GM12878 (cell line): ENCODE measurements around the gene DNAJC5.
A peak's percentile ranks its signal among the peaks of the same experiment; 100 is the strongest.

Source experiments
- EZH2 ChIP-seq: IDR thresholded peaks from 2 replicates; pipeline ENCODE4 v1.6.1; 2012; ENCODE audit warnings: low read depth, mild to moderate bottlenecking, control low read depth, inconsistent platforms, low read length, borderline replicate concordance; ENCODE audit not compliant: control insufficient read depth
- IRF3 ChIP-seq: fragments of 450-650 bp; IDR thresholded peaks from 2 replicates; pipeline ENCODE4 v1.6.1; 2014; ENCODE audit warnings: mild to moderate bottlenecking
- POLR2A ChIP-seq: IDR thresholded peaks from 2 replicates; pipeline ENCODE4 v1.6.1; 2011; ENCODE audit warnings: low read depth, mild to moderate bottlenecking, low read length
- TF ChIP-seq, protein P1 (sequence below), 3 experiments: IDR thresholded peaks in 2 of 3; conservative IDR thresholded peaks in 1 of 3; 2 replicates each; pipeline ENCODE4 v1.5.1; 2011; ENCODE audit warnings: low read depth in 3 of 3, low read length in 3 of 3, mild to moderate bottlenecking in 3 of 3, control low read depth in 2 of 3, moderate library complexity in 2 of 3, inconsistent platforms in 1 of 3, mixed read lengths in 1 of 3; ENCODE audit not compliant: control insufficient read depth in 2 of 3, insufficient read depth in 1 of 3; ENCODE audit errors: extremely low read depth in 1 of 3

DNA sequence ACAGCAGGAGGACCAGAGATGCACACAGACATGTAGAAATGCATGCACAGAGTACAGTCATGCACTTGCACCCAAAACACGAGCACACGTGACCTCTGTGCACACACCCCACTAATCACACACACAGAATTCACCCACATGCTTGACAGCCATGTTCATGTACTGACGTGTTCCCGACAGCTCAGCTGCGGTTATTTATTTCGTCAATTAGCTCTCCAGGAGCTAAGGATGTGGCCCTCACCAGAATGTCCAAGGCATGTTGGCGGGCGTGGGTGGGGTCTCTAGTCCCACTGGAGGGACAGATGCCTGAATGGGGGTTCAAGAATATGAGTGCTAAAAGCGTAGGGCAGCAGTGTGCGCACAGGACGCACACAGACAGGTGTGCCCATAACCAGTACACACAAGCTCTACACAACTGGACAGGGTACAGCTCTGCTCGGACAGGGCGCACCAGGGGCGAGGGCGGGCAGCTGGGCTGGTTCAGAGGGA, 85.4 kb downstream of the DNAJC5 start:
- TF ChIP-seq IRF3 (no peak), POLR2A (peak; percentile 14), EZH2 (no peak)
- TF ChIP-seq, protein P1, sequence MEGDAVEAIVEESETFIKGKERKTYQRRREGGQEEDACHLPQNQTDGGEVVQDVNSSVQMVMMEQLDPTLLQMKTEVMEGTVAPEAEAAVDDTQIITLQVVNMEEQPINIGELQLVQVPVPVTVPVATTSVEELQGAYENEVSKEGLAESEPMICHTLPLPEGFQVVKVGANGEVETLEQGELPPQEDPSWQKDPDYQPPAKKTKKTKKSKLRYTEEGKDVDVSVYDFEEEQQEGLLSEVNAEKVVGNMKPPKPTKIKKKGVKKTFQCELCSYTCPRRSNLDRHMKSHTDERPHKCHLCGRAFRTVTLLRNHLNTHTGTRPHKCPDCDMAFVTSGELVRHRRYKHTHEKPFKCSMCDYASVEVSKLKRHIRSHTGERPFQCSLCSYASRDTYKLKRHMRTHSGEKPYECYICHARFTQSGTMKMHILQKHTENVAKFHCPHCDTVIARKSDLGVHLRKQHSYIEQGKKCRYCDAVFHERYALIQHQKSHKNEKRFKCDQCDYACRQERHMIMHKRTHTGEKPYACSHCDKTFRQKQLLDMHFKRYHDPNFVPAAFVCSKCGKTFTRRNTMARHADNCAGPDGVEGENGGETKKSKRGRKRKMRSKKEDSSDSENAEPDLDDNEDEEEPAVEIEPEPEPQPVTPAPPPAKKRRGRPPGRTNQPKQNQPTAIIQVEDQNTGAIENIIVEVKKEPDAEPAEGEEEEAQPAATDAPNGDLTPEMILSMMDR (IDR thresholded peaks at IDR 0.05 in 2 of 3, conservative IDR thresholded peaks at IDR 0.05 in 1 of 3; ENCODE audit: control insufficient read depth in 2 of 3, extremely low read depth in 1 of 3, insufficient read depth in 1 of 3, low read depth in 3 of 3, low read length in 3 of 3): no peak; a peak in 1 of 6 replicates
